22Rv1 (cell line): Measurements from ENCODE around the gene RHBDF2.

Experiments
- H3K27ac ChIP-seq: fragments of 450-650 bp; 2 replicates; pipeline ENCODE4 v1.5.1; 2017
- CTCF ChIP-seq: fragments of 450-650 bp; IDR thresholded peaks from 2 replicates; pipeline ENCODE4 v1.5.1; 2017; ENCODE audit warnings: mild to moderate bottlenecking
- ZFX ChIP-seq: fragments of 450-650 bp; IDR thresholded peaks from 2 replicates; pipeline ENCODE4 v1.6.1; 2017; ENCODE audit warnings: antibody characterized with exemption, borderline replicate concordance

Gene RHBDF2

GRCh38 chr17:76500074-76500746 is 1.0 kb downstream of the RHBDF2 start:
- TF ChIP-seq CTCF: no peak
- TF ChIP-seq ZFX: no peak

GRCh38 chr17:76499267-76499667 is 2.0 kb downstream of the RHBDF2 start:
- TF ChIP-seq ZFX (no peak), CTCF (no peak)
- no peak overlapping the region for H3K27ac ChIP-seq

More at GRCh38 chr17:76500074-76500746, 1.0 kb downstream of the RHBDF2 start:
- no peak overlapping the region for H3K27ac ChIP-seq

DNA sequence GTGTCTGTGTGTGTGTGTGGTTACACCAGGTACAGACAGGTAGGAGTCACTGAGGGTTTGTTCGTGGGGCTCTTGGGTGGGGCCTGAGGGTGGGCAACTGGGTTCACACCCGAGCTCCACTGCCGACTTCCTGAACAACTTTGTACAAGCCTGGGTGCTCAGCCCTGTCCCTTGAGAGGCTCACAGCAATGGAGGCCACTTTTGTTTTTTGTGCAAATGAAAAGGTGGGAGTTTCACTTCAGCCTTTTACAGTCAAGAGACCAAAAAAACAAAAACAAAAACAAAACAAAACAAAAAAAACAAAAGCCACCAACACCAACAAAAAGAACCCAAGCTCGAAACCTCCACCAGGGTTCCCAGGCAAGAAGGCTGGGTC is 2.4 kb downstream of the RHBDF2 start:
- TF ChIP-seq CTCF (no peak), ZFX (no peak)
- no peak overlapping the region for H3K27ac ChIP-seq

- no peak for TF ChIP-seq CTCF
- no peak for TF ChIP-seq ZFX
- H3K27ac ChIP-seq: no peak overlapping the region
Measured at GRCh38 chr17:76497979-76498875, 3.0 kb downstream of the RHBDF2 start.

- no peak for TF ChIP-seq CTCF
- no peak for TF ChIP-seq ZFX
- no peak overlapping the region for H3K27ac ChIP-seq
Measured at GRCh38 chr17:76497699-76497978, 3.6 kb downstream of the RHBDF2 start.

- TF ChIP-seq CTCF (no peak), ZFX (no peak)
- H3K27ac ChIP-seq: no peak overlapping the region
Measured at GRCh38 chr17:76496464-76496863, 4.8 kb downstream of the RHBDF2 start.
